OCI-LY1 (cell line): ENCODE results near the gene LRFN4.

Experiments used
- CTCF ChIP-seq: fragments of 200-600 bp; sonication (generic), shearing (Covaris generic); IDR thresholded peaks from 2 replicates; pipeline ENCODE4 v1.5.1; 2017; ENCODE audit warnings: mild to moderate bottlenecking, antibody characterized with exemption, low read length, moderate library complexity, mixed read lengths
- EZH2 ChIP-seq: fragments of 200-600 bp; sonication (generic), shearing (Covaris generic); IDR thresholded peaks from 2 replicates; pipeline ENCODE4 v1.8.0; 2017; ENCODE audit warnings: borderline replicate concordance, mixed run types, mild to moderate bottlenecking, antibody characterized with exemption, low read length, moderate library complexity, mixed read lengths

- TF ChIP-seq CTCF, result no peak
- no peak for TF ChIP-seq EZH2
Observed at GRCh38 chr11:66849501-66850234, 7.2 kb upstream of the LRFN4 start.
